Cerebellar cortex (tissue), 1 donor: ENCODE measurements around the gene TLE2.

ENCODE experiments used
- DNase-seq: peaks from one replicate; pipeline ENCODE4 v3.0.0-alpha.2; 2015; ENCODE audit warnings: low spot score

Gene TLE2

GRCh38 chr19:3036119-3036976 is 7.3 kb upstream of the TLE2 start:
- peak; percentile 95 for DNase-seq

GRCh38 chr19:3035542-3036118 is 6.5 kb upstream of the TLE2 start:
- DNase-seq, result peak; percentile 99

- DNase-seq, result peak; percentile 61
Observed at GRCh38 chr19:3034656-3035541, 5.8 kb upstream of the TLE2 start.

- no peak for DNase-seq
Observed at GRCh38 chr19:3034406-3034655, 5.3 kb upstream of the TLE2 start.

GRCh38 chr19:3033595-3034405 is 4.7 kb upstream of the TLE2 start:
- no peak for DNase-seq

GRCh38 chr19:3031607-3031867 is 2.5 kb upstream of the TLE2 start:
- DNase-seq, result no peak

GRCh38 chr19:3028305-3029064 is 595 bp downstream of the TLE2 start:
- DNase-seq, result no peak

GRCh38 chr19:3027981-3028304 is 1.1 kb downstream of the TLE2 start:
- no peak for DNase-seq

GRCh38 chr19:3027292-3027691 is 1.8 kb downstream of the TLE2 start:
- DNase-seq, result no peak

- DNase-seq, result no peak
Observed at GRCh38 chr19:3026768-3027167, 2.3 kb downstream of the TLE2 start.

GRCh38 chr19:3025549-3025886 is 3.6 kb downstream of the TLE2 start:
- DNase-seq, result no peak

- DNase-seq, result no peak
Observed at GRCh38 chr19:3024870-3025548, 4.1 kb downstream of the TLE2 start.

- DNase-seq, result no peak
Observed at GRCh38 chr19:3024509-3024869, 4.6 kb downstream of the TLE2 start.

- no peak for DNase-seq
Observed at GRCh38 chr19:3020321-3020960, 8.6 kb downstream of the TLE2 start.

GRCh38 chr19:3019211-3019854 is 9.7 kb downstream of the TLE2 start:
- no peak for DNase-seq

- DNase-seq, result no peak
Observed at GRCh38 chr19:3017923-3018322, 11.2 kb downstream of the TLE2 start.

- DNase-seq, result no peak
Observed at GRCh38 chr19:3015126-3016057, 13.7 kb downstream of the TLE2 start.

GRCh38 chr19:3014135-3014534 is 14.9 kb downstream of the TLE2 start:
- no peak for DNase-seq

- no peak for DNase-seq
Observed at GRCh38 chr19:3013263-3013725, 15.8 kb downstream of the TLE2 start.
